GM06990 (cell line): ENCODE data around the gene EMILIN3.

Experiments used
- DNase-seq: peaks from one replicate; pipeline ENCODE4 v3.0.0-alpha.2; 2011; ENCODE audit not compliant: insufficient read length; ENCODE audit errors: extremely low read depth
- H3K27me3 ChIP-seq: replicated peaks from 2 replicates; pipeline ENCODE4 v1.6.0; 2011; ENCODE audit warnings: low read length; ENCODE audit not compliant: control insufficient read depth, insufficient read depth
- H3K36me3 ChIP-seq: 2 replicates; pipeline ENCODE4 v1.5.1; 2011; ENCODE audit warnings: low read length; ENCODE audit not compliant: control insufficient read depth, insufficient read depth
- H3K4me3 ChIP-seq: replicated peaks from 2 replicates; pipeline ENCODE4 v1.5.1; 2011; ENCODE audit warnings: low read depth, mild to moderate bottlenecking, control low read depth, low read length
- CTCF ChIP-seq: IDR thresholded peaks from 2 replicates; pipeline ENCODE4 v1.5.1; 2011; ENCODE audit warnings: low read length, control low read depth, mild to moderate bottlenecking, inconsistent platforms; ENCODE audit not compliant: insufficient read depth, poor library complexity, severe bottlenecking

Gene EMILIN3

DNA sequence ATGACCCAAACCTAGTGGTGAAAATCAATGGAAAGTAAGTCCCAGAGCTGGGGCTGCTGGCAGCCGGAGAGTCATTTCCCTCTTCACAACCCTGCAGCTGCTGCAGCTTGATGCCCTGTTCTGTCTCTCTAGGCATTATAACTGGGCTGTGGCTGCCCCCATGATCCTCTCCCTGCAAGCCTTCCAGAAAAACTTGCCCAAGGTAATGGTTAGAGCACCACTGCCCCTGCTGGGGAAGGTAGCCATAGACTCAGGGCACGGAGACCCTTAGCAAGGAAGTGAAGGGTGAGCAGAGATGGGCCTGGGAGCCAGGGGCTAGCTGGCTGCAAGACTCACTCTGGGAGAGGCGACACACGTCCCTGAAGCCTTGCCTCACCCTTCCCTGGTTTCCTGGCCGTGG lies 14.0 kb downstream of the EMILIN3 start:
- DNase-seq = no peak
- H3K27me3 ChIP-seq = no peaks in the 10 kb centered on the region
- TF ChIP-seq CTCF = no peak
- H3K36me3 ChIP-seq = no peaks in the 10 kb centered on the region
- H3K4me3 ChIP-seq = no peak overlapping the region

DNA sequence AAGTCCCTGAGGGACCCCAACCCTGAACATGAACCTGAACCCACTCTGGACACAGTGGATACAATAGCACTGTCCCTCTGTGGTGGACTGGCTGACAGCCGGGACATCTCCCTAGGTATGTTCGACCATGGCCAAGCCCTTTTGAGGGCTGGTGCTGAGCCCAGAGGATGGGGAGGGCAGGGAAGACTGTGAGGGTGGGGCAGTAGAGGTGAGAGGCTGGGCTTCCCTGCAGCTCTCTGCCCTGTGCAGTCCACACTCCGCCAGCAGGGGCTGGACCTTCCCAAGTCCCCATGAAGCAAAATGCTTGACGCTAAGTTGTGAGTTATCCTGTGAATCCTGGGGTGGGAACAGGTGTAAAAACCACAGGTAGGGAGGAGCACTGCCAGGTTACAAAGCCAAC lies 14.5 kb downstream of the EMILIN3 start:
- Histone ChIP-seq H3K27me3 (no peaks in the 10 kb centered on the region), H3K4me3 (no peak overlapping the region), H3K36me3 (no peaks in the 10 kb centered on the region)
- TF ChIP-seq CTCF = no peak
- DNase-seq = no peak

DNA sequence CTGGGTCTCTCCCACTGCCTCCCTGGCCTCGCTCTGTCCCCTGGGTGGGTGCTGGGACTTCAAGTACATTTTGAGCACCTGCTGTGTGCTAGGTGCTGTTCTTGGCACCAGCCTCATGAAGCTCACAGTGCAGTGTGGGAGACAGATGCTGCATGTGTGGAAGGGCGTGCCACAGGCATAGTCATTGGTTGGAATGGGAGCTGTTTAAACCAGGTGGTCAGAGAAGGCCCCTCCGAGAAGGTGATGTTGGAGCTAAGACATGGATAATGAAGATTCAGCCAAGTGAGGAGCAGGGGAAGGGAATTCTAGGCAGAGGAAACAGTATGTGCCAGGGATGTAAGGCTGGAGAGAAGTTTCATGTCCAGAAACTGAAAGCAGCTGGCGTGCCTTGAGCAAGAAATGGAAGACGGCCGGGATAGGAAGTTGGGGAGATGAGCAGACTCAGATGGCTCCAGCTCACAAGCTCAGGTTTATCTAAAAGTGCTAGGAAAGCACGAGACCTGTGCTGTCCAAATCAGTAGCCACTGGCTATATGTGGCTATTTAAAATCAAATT lies 16.1 kb downstream of the EMILIN3 start:
- Histone ChIP-seq H3K4me3 (no peak overlapping the region), H3K27me3 (no peaks in the 10 kb centered on the region), H3K36me3 (no peaks in the 10 kb centered on the region)
- TF ChIP-seq CTCF = no peak
- no peak for DNase-seq

DNA sequence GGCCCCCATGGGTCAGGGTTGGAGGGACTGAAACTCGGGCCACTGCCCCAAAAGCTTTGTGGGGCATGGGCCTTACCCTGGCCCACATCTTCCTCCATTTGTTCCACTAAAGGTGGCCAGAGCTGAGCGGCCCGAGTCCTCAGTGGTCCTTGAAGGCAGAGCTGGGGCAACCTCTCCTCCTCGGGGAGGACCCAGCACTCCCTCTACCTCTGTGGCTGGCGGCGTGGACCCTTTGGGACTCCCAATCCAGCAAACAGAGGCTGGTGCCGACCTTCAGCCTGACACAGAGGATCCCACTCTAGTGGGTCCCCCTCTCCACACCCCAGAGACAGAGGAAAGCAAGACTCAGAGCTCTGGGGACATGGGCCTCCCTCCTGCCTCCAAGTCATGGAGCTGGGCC lies 16.7 kb downstream of the EMILIN3 start:
- H3K36me3 ChIP-seq = no peaks in the 10 kb centered on the region
- no peak for TF ChIP-seq CTCF
- H3K4me3 ChIP-seq = no peak overlapping the region
- no peaks in the 10 kb centered on the region for H3K27me3 ChIP-seq
- no peak for DNase-seq

GRCh38 chr20:41349266-41349665 lies 17.4 kb downstream of the EMILIN3 start:
- Histone ChIP-seq H3K36me3 (no peaks in the 10 kb centered on the region), H3K4me3 (no peak overlapping the region), H3K27me3 (no peaks in the 10 kb centered on the region)
- no peak for DNase-seq
- TF ChIP-seq CTCF = no peak
